ENCODE results near the gene SCAPER. TPM values are rescaled to one million over a fixed set of nuclear protein-coding genes. Genes with fewer than 3 reads are reported as not detected.

Gene SCAPER
- total and polyA plus RNA-seq, 2 of the 4 experiments (the other 2 are of a cell fraction), result 2.9 to 9.7 TPM

DNA sequence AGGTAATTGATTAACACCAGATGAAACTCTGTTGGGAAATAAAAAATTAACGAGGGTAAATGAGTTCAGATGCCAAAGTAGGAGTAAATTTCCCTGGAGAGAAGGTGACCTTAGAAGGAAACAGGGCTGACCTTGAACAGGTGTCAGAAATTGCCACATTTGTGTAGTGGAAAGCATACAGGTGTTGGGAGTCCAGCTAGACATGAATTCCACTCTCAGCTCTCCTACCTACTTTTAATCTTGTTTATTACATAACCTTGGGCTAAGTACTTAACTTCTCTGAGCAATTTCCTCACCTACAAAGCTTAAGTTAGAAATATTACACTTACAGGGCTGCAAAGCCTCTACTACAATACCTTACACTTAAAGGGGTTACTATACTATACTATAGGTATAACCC, 472.5 kb downstream of the SCAPER start:
- Histone ChIP-seq H3K9me3 (ENCODE audit: control insufficient read depth, insufficient read depth, low read length) (no peaks in the 10 kb centered on the region), H4K20me1 (ENCODE audit: insufficient read depth, low read length) (no peaks in the 10 kb centered on the region), H3K27ac (ENCODE audit: insufficient read depth, low read length) (no peak overlapping the region), H3K27me3 (ENCODE audit: control insufficient read depth, insufficient read depth, low read length) (no peaks in the 10 kb centered on the region), H3K18ac (ENCODE audit: low read depth, low read length) (no peak overlapping the region), H3K4me1 (ENCODE audit: control insufficient read depth, insufficient read depth, low read length) (no peaks in the 10 kb centered on the region; the same call in 1 of the 2 replicates), H2AFZ (replicated peaks; ENCODE audit: low read length, poor library complexity) (no peak overlapping the region), H4K8ac (ENCODE audit: low read depth in 2 of 2, low read length in 2 of 2) (no peak overlapping the region), H2BK120ac (ENCODE audit: low read depth, low read length) (no peak overlapping the region), H2BK15ac (ENCODE audit: low read depth, low read length) (no peak overlapping the region), H3K9me1 (ENCODE audit: insufficient read depth, low read length) (peaks cover 2% of the 10 kb centered on the region; the same call in 1 of the 2 replicates), H4K91ac (ENCODE audit: insufficient read depth, low read depth, low read length) (no peak overlapping the region), H3K56ac (ENCODE audit: extremely low read depth, insufficient read depth, low read length) (no peak overlapping the region), H3K36me3 (ENCODE audit: control insufficient read depth, insufficient read depth, low read length) (no peaks in the 10 kb centered on the region), H3K4ac (ENCODE audit: low read depth, low read length) (no peak overlapping the region), H4K5ac (ENCODE audit: low read depth, low read length) (no peak overlapping the region), H2BK20ac (ENCODE audit: low read depth, low read length) (no peak overlapping the region), H3K4me3 (ENCODE audit: insufficient read depth, low read depth, low read length) (no peak overlapping the region), H3K23ac (ENCODE audit: low read depth, low read length) (no peak overlapping the region), H3K79me1 (ENCODE audit: low read depth in 1 of 2, low read length in 2 of 2) (no peaks in the 10 kb centered on the region; a peak in 1 of 4 replicates), H3K14ac (replicated peaks; ENCODE audit: low read depth, low read length) (no peak overlapping the region), H2BK5ac (ENCODE audit: low read depth, low read length, poor library complexity, severe bottlenecking) (no peak overlapping the region), H3K4me2 (ENCODE audit: low read depth, low read length) (no peak overlapping the region), H2AK9ac (replicated peaks; ENCODE audit: low read depth, low read length, poor library complexity) (no peak overlapping the region), H3K9ac (ENCODE audit: low read depth, low read length) (no peak overlapping the region), H2AK5ac (ENCODE audit: low read depth, low read length) (no peak overlapping the region)
- no CpG with 5 or more reads among the region's 1 CpG for WGBS, 2 experiments (ENCODE audit: extremely low coverage in 2 of 2, insufficient read length in 1 of 2)
- intact Hi-C loops (cut with micrococcal nuclease) (no loop called here), in situ Hi-C loops (cut with MboI; ENCODE audit: low sequenced_read_pairs) (no loop called here), dilution Hi-C loops (cut with HindIII; ENCODE audit: low sequenced_read_pairs, unreplicated experiment) (no loop called here)
- TF ChIP-seq RFX5 (IDR thresholded peaks at IDR 0.05; ENCODE audit: low read depth, low read length) (no peak), RCOR1 (IDR thresholded peaks at IDR 0.05; ENCODE audit: insufficient replicate concordance, low read length) (no peak), MAFK (IDR thresholded peaks at IDR 0.05; ENCODE audit: low read depth, low read length) (no peak), MXI1 (IDR thresholded peaks at IDR 0.05; ENCODE audit: borderline replicate concordance, low read depth, low read length) (no peak)
- TF ChIP-seq, protein P1, sequence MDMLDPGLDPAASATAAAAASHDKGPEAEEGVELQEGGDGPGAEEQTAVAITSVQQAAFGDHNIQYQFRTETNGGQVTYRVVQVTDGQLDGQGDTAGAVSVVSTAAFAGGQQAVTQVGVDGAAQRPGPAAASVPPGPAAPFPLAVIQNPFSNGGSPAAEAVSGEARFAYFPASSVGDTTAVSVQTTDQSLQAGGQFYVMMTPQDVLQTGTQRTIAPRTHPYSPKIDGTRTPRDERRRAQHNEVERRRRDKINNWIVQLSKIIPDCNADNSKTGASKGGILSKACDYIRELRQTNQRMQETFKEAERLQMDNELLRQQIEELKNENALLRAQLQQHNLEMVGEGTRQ (IDR thresholded peaks at IDR 0.05; ENCODE audit: low read depth, low read length), result no peak
- TF ChIP-seq, protein P2, sequence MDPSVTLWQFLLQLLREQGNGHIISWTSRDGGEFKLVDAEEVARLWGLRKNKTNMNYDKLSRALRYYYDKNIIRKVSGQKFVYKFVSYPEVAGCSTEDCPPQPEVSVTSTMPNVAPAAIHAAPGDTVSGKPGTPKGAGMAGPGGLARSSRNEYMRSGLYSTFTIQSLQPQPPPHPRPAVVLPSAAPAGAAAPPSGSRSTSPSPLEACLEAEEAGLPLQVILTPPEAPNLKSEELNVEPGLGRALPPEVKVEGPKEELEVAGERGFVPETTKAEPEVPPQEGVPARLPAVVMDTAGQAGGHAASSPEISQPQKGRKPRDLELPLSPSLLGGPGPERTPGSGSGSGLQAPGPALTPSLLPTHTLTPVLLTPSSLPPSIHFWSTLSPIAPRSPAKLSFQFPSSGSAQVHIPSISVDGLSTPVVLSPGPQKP (IDR thresholded peaks at IDR 0.05; ENCODE audit: borderline replicate concordance, low read depth, low read length), result no peak
- DNase-seq (no peak), ATAC-seq (ENCODE audit: low read depth) (no peak)
- ChIA-PET CTCF (no interaction called here), POLR2A (ENCODE audit: unreplicated experiment) (no interaction called here)
- BruUV-seq (replicated peaks), result no TSS peak
